ENCODE measurements around the gene ZBTB22.

Gene ZBTB22

GRCh38 chr6:33329058-33329457 is 11.5 kb upstream of the ZBTB22 start:
- no peak for DNase-seq

GRCh38 chr6:33324125-33324524 is 6.6 kb upstream of the ZBTB22 start:
- no peak for DNase-seq

DNA sequence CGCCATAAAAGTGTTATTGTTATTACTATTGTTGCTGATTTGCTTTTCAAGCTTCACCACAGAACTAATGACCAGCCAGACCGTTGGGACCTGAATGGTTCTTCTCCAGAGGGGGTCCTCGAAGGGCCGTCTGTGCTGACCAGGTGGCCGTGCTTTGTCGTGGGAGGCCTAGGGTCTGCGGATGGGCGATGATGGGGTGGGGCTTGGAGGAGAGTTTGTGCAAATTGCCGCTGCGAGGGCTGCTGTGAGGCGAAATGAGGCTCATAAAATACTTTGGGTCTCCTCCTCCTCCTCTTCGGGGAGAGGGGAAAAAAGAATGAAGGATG is 6.0 kb upstream of the ZBTB22 start:
- DNase-seq: no peak

DNA sequence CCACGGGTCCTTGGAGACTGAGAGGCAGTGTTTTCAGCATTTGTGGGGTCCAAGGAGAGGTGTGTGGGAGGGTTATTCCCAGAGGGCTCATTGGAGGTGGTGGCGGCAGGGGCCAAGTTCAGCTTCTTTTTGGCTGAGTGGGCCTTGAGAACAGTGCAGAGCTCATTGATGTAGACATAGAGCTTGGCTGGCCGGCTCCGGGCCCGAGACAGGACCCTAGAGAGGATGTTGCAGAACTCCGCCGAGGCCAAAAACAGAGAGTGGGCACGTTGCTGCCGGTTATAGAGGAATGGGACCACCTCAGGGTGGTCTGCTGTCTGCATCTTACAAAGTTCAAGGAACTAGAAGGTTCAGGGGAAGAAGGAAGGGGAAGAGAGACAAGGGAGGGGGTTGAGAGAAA is 3.7 kb upstream of the ZBTB22 start:
- no peak for DNase-seq

DNA sequence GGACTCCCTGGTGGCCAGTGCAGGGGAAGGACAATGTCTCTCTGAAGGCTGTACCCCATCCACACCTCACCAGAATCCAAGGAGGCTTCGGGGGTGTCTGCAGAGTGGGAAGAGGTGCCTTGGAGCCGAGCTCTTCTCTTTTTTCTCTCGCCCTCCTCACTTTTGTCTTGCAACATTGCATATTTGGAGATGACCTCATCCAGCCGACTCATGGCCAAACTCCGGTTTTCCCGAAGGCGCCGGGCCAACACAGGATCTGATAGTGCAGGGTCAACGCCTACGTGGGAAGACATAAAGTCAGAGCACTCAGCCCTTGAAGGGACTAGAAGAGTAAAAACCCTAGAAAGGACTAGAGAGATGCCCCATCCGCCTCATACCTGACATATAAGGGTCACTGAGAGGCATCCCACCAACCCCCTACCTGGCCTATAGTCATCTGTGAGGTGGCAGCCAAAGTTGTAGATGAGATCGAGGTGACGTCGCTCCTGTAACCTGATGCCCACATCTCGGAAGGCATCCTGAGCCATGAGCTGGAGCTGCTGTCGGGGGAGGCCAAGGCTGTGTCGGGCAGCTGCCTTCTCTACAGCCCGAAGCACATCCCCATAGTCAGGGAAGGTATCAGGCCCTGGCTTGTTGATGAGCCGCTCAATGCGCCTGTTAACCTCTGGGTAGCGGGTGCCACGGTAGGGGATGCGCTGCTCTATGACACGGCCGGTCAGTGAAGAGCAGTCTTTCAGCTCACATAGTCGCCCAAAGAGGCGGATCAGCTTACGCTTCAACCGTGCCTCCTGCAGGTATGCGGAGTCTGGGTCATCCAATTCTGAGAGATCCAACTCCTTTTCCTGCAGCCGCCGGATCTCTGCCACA is 3.0 kb upstream of the ZBTB22 start:
- no peak for DNase-seq

GRCh38 chr6:33319939-33320314 is 2.4 kb upstream of the ZBTB22 start:
- DNase-seq: no peak

GRCh38 chr6:33318426-33319073 is 1.0 kb upstream of the ZBTB22 start:
- no peak for DNase-seq

DNA sequence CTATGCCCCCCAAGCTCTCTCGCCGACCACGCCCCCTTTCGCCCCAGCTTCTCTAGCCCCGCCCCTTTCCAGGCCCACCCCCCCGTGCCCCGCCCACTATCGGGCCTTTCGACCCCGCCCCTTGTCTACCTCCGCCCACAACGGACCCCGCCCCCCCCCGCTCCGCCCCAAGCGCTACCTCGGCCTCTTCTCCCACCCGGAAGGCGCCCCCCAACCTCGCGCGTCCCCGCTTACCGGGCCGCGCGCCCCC is 200 bp downstream of the ZBTB22 start:
- no peak for DNase-seq

- DNase-seq: no peak
Measured at GRCh38 chr6:33316603-33317418, 733 bp downstream of the ZBTB22 start.

- DNase-seq: no peak
Measured at GRCh38 chr6:33315793-33316602, 1.5 kb downstream of the ZBTB22 start.

GRCh38 chr6:33314943-33315792 is 2.4 kb downstream of the ZBTB22 start:
- no peak for DNase-seq

DNA sequence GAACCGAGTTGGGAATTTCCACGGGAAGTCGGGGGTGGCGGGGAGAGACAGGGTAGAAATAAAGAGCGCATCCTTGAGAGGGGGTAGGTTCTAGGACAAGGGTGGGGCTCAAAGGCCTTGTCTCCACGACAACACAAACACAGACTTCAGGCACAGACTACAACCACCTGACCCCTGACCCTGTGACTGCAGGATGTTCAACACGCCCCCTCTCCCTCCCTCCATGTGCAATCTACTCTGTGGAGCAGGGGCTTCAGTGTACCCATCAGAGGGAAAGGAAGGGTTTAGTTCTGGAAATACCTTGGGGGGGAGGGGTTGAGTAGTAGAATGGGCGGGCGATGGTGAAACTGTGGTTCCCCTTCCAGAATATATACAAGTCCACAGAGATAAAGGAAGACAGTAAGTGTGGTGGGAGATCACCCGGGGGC is 3.0 kb downstream of the ZBTB22 start:
- no peak for DNase-seq

DNA sequence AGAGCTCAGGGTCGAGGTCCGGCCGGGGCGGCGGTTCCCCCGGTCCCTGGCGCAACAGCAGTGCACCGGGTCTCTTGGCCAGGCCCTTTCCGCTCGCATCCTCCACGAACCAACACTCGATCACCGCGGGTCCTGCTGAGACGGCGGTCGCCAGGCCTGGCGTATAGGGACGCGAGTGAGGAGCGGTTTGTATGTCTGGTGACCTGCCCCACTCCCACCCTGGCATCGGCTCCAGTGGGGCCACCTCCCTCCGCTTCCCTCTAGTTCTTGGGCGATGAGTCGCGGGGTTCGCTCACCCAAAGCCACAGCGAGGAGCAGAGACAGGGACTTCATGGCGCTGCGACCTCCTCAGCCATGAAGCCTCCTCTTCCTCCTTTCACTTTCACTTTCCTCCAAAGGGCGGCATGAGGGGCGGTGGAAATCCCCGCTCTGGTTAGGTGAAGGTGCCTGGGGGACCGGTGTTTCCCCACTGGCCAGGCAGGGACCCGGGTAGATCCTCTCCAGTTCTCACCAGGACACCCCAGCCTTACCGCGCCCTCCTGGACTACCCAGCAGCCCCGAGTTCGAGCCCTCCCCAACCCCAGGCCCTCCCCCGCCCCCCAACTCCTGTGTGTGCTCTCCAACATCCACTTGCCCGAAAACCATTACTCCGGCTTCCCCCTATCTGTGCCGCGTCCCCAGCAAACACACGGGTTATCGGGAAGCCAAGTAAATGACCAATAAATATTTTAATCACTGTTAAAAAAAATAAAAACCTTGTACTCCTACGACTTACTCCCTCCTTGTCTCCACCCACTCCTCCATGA is 3.6 kb downstream of the ZBTB22 start, which contains the start of gene TAPBP:
Gene TAPBP (minus strand): TSS at position 370 of the 806 bp plus-strand sequence. CDS start 37 bp downstream, at position 333.
- DNase-seq: no peak

- no peak for DNase-seq
Measured at GRCh38 chr6:33313105-33313708, 4.3 kb downstream of the ZBTB22 start.

GRCh38 chr6:33312361-33313104 is 5.0 kb downstream of the ZBTB22 start:
- no peak for DNase-seq

- DNase-seq: no peak
Measured at GRCh38 chr6:33306356-33306755, 11.2 kb downstream of the ZBTB22 start.

- DNase-seq: no peak
Measured at GRCh38 chr6:33305052-33305451, 12.5 kb downstream of the ZBTB22 start.

DNA sequence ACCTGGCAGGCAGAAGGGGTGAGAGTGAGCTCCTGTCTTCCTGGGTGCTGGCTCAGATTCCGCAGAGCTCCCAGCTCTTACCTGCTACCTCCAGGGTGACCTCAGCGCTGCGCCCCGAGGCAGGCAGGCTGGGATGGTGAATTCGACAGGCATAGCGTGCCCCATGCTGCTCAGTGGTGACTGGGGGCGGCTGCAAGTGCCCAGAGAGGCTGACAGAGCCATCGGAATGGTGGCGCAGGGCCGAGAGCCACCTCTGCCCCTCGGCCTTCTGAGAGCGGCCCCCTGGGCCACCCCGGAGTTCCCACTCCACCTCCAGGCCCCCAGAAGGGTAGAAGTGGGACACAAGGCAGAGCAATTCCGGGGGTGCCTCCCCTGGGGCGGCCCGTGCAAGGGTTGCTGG is 13.3 kb downstream of the ZBTB22 start:
- no peak for DNase-seq

GRCh38 chr6:33301877-33302276 is 15.7 kb downstream of the ZBTB22 start:
- DNase-seq: no peak

All from cortex of kidney (tissue), 1 donor.